SK-N-SH (cell line): ENCODE measurements around the gene TNFRSF1A.

ENCODE experiments used
- CTCF ChIP-seq: fragments of 200-600 bp; sonication (generic); IDR thresholded peaks from 2 replicates; pipeline ENCODE4 v1.6.1; 2017; ENCODE audit warnings: antibody characterized with exemption, mild to moderate bottlenecking, moderate library complexity
- EP300 ChIP-seq, 2 experiments: IDR thresholded peaks; 2 replicates each; pipeline versions ENCODE4 v1.4.0 to v1.6.1; 2012; ENCODE audit warnings: borderline replicate concordance in 1 of 2, low read depth in 1 of 2, low read length in 1 of 2
- FOXM1 ChIP-seq: IDR thresholded peaks from 2 replicates; pipeline ENCODE4 v1.4.0; 2012; ENCODE audit warnings: low read depth, mild to moderate bottlenecking
- MAX ChIP-seq: IDR thresholded peaks from 2 replicates; pipeline ENCODE4 v1.4.0; 2012; ENCODE audit warnings: low read depth
- NFIC ChIP-seq: IDR thresholded peaks from 2 replicates; pipeline ENCODE4 v1.4.0; 2012; ENCODE audit warnings: borderline replicate concordance
- NRF1 ChIP-seq: IDR thresholded peaks from 2 replicates; pipeline ENCODE4 v1.6.1; 2012; ENCODE audit warnings: low read depth, mild to moderate bottlenecking, low read length
- POLR2AphosphoS5 ChIP-seq: IDR thresholded peaks from 2 replicates; pipeline ENCODE4 v1.6.1; 2012; ENCODE audit warnings: low read depth, low read length
- RAD21 ChIP-seq: IDR thresholded peaks from 2 replicates; pipeline ENCODE4 v1.6.1; 2012; ENCODE audit warnings: mild to moderate bottlenecking, low read length
- RFX5 ChIP-seq: IDR thresholded peaks from 2 replicates; pipeline ENCODE4 v1.6.1; 2012; ENCODE audit warnings: mild to moderate bottlenecking, improper control_type of control experiment, low read length
- RXRA ChIP-seq: IDR thresholded peaks from 2 replicates; pipeline ENCODE4 v1.4.0; 2012; ENCODE audit warnings: low read depth, mild to moderate bottlenecking, borderline replicate concordance
- TCF12 ChIP-seq: IDR thresholded peaks from 2 replicates; pipeline ENCODE4 v1.4.0; 2012
- YY1 ChIP-seq: IDR thresholded peaks from 2 replicates; pipeline ENCODE4 v1.4.0; 2012; ENCODE audit warnings: low read depth, mild to moderate bottlenecking

GRCh38 chr12:6335451-6336078 is 6.3 kb downstream of the TNFRSF1A start:
- TF ChIP-seq MAX (no peak), NFIC (0 out of 2 replicates have a peak, but pooled peaks have one; percentile 9), EP300 (IDR thresholded peaks at IDR 0.05; ENCODE audit: borderline replicate concordance in 1 of 2, low read depth in 1 of 2, low read length in 1 of 2) (peak in 1 of 2 experiments; percentile 21; a peak in 1 of 4 replicates), CTCF (peak; percentile 67), TCF12 (peak; percentile 62; the same call in 1 of the 2 replicates), POLR2AphosphoS5 (no peak), FOXM1 (no peak), RFX5 (no peak), YY1 (no peak), RXRA (peak; percentile 31; the same call in 1 of the 2 replicates), RAD21 (peak; percentile 60), NRF1 (no peak)
